ENCODE measurements around the gene FLNB. TPM values are rescaled to one million over a fixed set of nuclear protein-coding genes. Genes with fewer than 3 reads are reported as not detected.

Gene FLNB
- total and polyA plus RNA-seq, 2 of the 13 experiments (the other 11 are each of a cell fraction or from before 2014, with no cell fraction given), result 106 to 130 TPM

GRCh38 chr3:57974796-57975388 lies 33.3 kb upstream of the FLNB start (continued):
- TF ChIP-seq RERE (CRISPR knock-in tag; IDR thresholded peaks at IDR 0.05; ENCODE audit: low read depth) (0 out of 2 replicates have a peak, but pooled peaks have one; percentile 44), TFDP1 (CRISPR knock-in tag; IDR thresholded peaks at IDR 0.05; ENCODE audit: borderline replicate concordance) (no peak), KLF16 (CRISPR knock-in tag; IDR thresholded peaks at IDR 0.05) (0 out of 4 replicates have a peak, but pooled peaks of 1 of the 2 experiments have one; percentile 17), ZFP1 (CRISPR knock-in tag; IDR thresholded peaks at IDR 0.05) (no peak), ZNF337 (CRISPR knock-in tag; IDR thresholded peaks at IDR 0.05; ENCODE audit: borderline replicate concordance, low read depth) (no peak), ETS1 (CRISPR knock-in tag; IDR thresholded peaks at IDR 0.05) (no peak), SP2 (CRISPR knock-in tag; IDR thresholded peaks at IDR 0.05) (no peak), ZNF580 (CRISPR knock-in tag; IDR thresholded peaks at IDR 0.05; ENCODE audit: borderline replicate concordance, low read depth) (peak; percentile 38; the same call in 1 of the 2 replicates), CC2D1A (CRISPR knock-in tag; IDR thresholded peaks at IDR 0.05) (no peak), ZNF543 (CRISPR knock-in tag; IDR thresholded peaks at IDR 0.05) (no peak), SNAPC2 (CRISPR knock-in tag; IDR thresholded peaks at IDR 0.05) (no peak), MIER3 (CRISPR knock-in tag; IDR thresholded peaks at IDR 0.05; ENCODE audit: borderline replicate concordance) (peak; percentile 30; the same call in 1 of the 2 replicates), SOX5 (CRISPR knock-in tag; IDR thresholded peaks at IDR 0.05; ENCODE audit: borderline replicate concordance) (peak; percentile 89), FOXA3 (CRISPR knock-in tag; IDR thresholded peaks at IDR 0.05) (peak; percentile 81), ZFX (CRISPR knock-in tag; IDR thresholded peaks at IDR 0.05; ENCODE audit: low read depth) (0 out of 2 replicates have a peak, but pooled peaks have one; percentile 21), ZNF136 (CRISPR knock-in tag; IDR thresholded peaks at IDR 0.05; ENCODE audit: low read depth) (0 out of 2 replicates have a peak, but pooled peaks have one; percentile 44), CHD4 (IDR thresholded peaks at IDR 0.05; ENCODE audit: borderline replicate concordance, low read length) (no peak), ZNF326 (CRISPR knock-in tag; IDR thresholded peaks at IDR 0.05; ENCODE audit: borderline replicate concordance) (no peak)
